ACC112 (cell line): Measurements from ENCODE around the gene WSCD1.

Source experiments
- H2AFZ ChIP-seq: fragments of 200-600 bp; sonication (generic); one replicate; pipeline ENCODE4 v1.6.0; 2017; ENCODE audit warnings: antibody characterized with exemption, low read length; ENCODE audit not compliant: unreplicated experiment
- H3K27ac ChIP-seq: fragments of 200-600 bp; sonication (generic); 2 replicates; pipeline ENCODE4 v1.5.1; 2014; ENCODE audit warnings: low read depth, mild to moderate bottlenecking, antibody characterized with exemption, low read length, moderate library complexity
- H3K27me3 ChIP-seq: fragments of 200-600 bp; sonication (generic); 2 replicates; pipeline ENCODE4 v1.6.1; 2014; ENCODE audit warnings: mild to moderate bottlenecking, antibody characterized with exemption, low read length, moderate library complexity, mixed read lengths; ENCODE audit not compliant: insufficient read depth
- H3K36me3 ChIP-seq: fragments of 200-600 bp; sonication (generic); 2 replicates; pipeline ENCODE4 v1.6.1; 2016; ENCODE audit warnings: mild to moderate bottlenecking, antibody characterized with exemption, low read length, moderate library complexity, mixed read lengths; ENCODE audit not compliant: insufficient read depth
- H3K4me1 ChIP-seq: fragments of 200-600 bp; sonication (generic); one replicate; pipeline ENCODE4 v1.6.1; 2016; ENCODE audit warnings: low read length, mixed read lengths; ENCODE audit not compliant: insufficient read depth, unreplicated experiment, control insufficient read depth
- H3K4me3 ChIP-seq: fragments of 200-600 bp; sonication (generic); 2 replicates; pipeline ENCODE4 v1.5.1; 2014; ENCODE audit warnings: mild to moderate bottlenecking, low read depth, low read length
- H3K79me2 ChIP-seq: fragments of 200-600 bp; sonication (generic); one replicate; pipeline ENCODE4 v1.6.0; 2016; ENCODE audit warnings: low read length; ENCODE audit not compliant: control insufficient read depth, unreplicated experiment, insufficient read depth

Gene WSCD1

GRCh38 chr17:6085812-6086211 lies 15.6 kb downstream of the WSCD1 start:
- H3K4me3 ChIP-seq = no peak overlapping the region
- H3K4me1 ChIP-seq = no peaks in the 10 kb centered on the region
- no peak overlapping the region for H2AFZ ChIP-seq
- no peak overlapping the region for H3K27ac ChIP-seq
- H3K27me3 ChIP-seq = peaks cover 17% of the 10 kb centered on the region
- H3K36me3 ChIP-seq = no peaks in the 10 kb centered on the region
- no peaks in the 10 kb centered on the region for H3K79me2 ChIP-seq

- Histone ChIP-seq H3K27me3 (peaks cover 15% of the 10 kb centered on the region), H2AFZ (no peak overlapping the region), H3K4me3 (no peak overlapping the region), H3K4me1 (no peaks in the 10 kb centered on the region), H3K79me2 (no peaks in the 10 kb centered on the region), H3K36me3 (no peaks in the 10 kb centered on the region), H3K27ac (no peak overlapping the region)
Measured at GRCh38 chr17:6086603-6087400, 16.6 kb downstream of the WSCD1 start.

GRCh38 chr17:6088141-6088540 lies 18.0 kb downstream of the WSCD1 start:
- Histone ChIP-seq H2AFZ (no peak overlapping the region), H3K4me1 (no peaks in the 10 kb centered on the region), H3K4me3 (no peak overlapping the region), H3K27me3 (peaks cover 11% of the 10 kb centered on the region), H3K27ac (no peak overlapping the region), H3K36me3 (no peaks in the 10 kb centered on the region), H3K79me2 (no peaks in the 10 kb centered on the region)

GRCh38 chr17:6090253-6090652 lies 20.1 kb downstream of the WSCD1 start:
- no peak overlapping the region for H2AFZ ChIP-seq
- no peaks in the 10 kb centered on the region for H3K36me3 ChIP-seq
- no peak overlapping the region for H3K27ac ChIP-seq
- H3K4me3 ChIP-seq = no peak overlapping the region
- H3K27me3 ChIP-seq = peaks cover 11% of the 10 kb centered on the region
- H3K79me2 ChIP-seq = no peaks in the 10 kb centered on the region
- no peaks in the 10 kb centered on the region for H3K4me1 ChIP-seq

- H2AFZ ChIP-seq = no peak overlapping the region
- no peaks in the 10 kb centered on the region for H3K4me1 ChIP-seq
- no peak overlapping the region for H3K4me3 ChIP-seq
- H3K27me3 ChIP-seq = peaks cover 13% of the 10 kb centered on the region
- no peaks in the 10 kb centered on the region for H3K79me2 ChIP-seq
- no peak overlapping the region for H3K27ac ChIP-seq
- H3K36me3 ChIP-seq = no peaks in the 10 kb centered on the region
Measured at GRCh38 chr17:6092182-6092902, 22.2 kb downstream of the WSCD1 start.

- Histone ChIP-seq H3K27ac (no peak overlapping the region), H3K79me2 (no peaks in the 10 kb centered on the region), H2AFZ (no peak overlapping the region), H3K4me1 (no peaks in the 10 kb centered on the region), H3K4me3 (no peak overlapping the region), H3K36me3 (no peaks in the 10 kb centered on the region), H3K27me3 (peaks cover 16% of the 10 kb centered on the region)
Measured at GRCh38 chr17:6092903-6093468, 22.8 kb downstream of the WSCD1 start.

GRCh38 chr17:6094453-6094852 lies 24.3 kb downstream of the WSCD1 start:
- H3K4me3 ChIP-seq = no peak overlapping the region
- H3K27me3 ChIP-seq = peaks cover 21% of the 10 kb centered on the region
- no peak overlapping the region for H3K27ac ChIP-seq
- H3K79me2 ChIP-seq = no peaks in the 10 kb centered on the region
- no peaks in the 10 kb centered on the region for H3K4me1 ChIP-seq
- no peaks in the 10 kb centered on the region for H3K36me3 ChIP-seq
- H2AFZ ChIP-seq = no peak overlapping the region

- Histone ChIP-seq H3K27ac (no peak overlapping the region), H3K79me2 (no peaks in the 10 kb centered on the region), H3K36me3 (no peaks in the 10 kb centered on the region), H3K4me3 (no peak overlapping the region), H3K27me3 (peaks cover 21% of the 10 kb centered on the region), H3K4me1 (no peaks in the 10 kb centered on the region), H2AFZ (no peak overlapping the region)
Measured at GRCh38 chr17:6094926-6095325, 24.7 kb downstream of the WSCD1 start.

- Histone ChIP-seq H3K27me3 (peaks cover 21% of the 10 kb centered on the region), H3K4me1 (no peaks in the 10 kb centered on the region), H3K79me2 (no peaks in the 10 kb centered on the region), H3K4me3 (no peak overlapping the region), H3K36me3 (no peaks in the 10 kb centered on the region), H3K27ac (no peak overlapping the region), H2AFZ (no peak overlapping the region)
Measured at GRCh38 chr17:6095501-6095900, 25.3 kb downstream of the WSCD1 start.

- Histone ChIP-seq H3K27me3 (peaks cover 21% of the 10 kb centered on the region), H3K79me2 (no peaks in the 10 kb centered on the region), H3K27ac (no peak overlapping the region)
Measured at GRCh38 chr17:6096201-6097004, 26.2 kb downstream of the WSCD1 start.

More at GRCh38 chr17:6096201-6097004, 26.2 kb downstream of the WSCD1 start:
- H3K4me1 ChIP-seq = no peaks in the 10 kb centered on the region
- H2AFZ ChIP-seq = no peak overlapping the region
- no peak overlapping the region for H3K4me3 ChIP-seq
- H3K36me3 ChIP-seq = no peaks in the 10 kb centered on the region
